ENCODE measurements around the gene WDR31.
A peak's percentile ranks its signal among the peaks of the same experiment; 100 is the strongest.

The WDR31 gene

DNA sequence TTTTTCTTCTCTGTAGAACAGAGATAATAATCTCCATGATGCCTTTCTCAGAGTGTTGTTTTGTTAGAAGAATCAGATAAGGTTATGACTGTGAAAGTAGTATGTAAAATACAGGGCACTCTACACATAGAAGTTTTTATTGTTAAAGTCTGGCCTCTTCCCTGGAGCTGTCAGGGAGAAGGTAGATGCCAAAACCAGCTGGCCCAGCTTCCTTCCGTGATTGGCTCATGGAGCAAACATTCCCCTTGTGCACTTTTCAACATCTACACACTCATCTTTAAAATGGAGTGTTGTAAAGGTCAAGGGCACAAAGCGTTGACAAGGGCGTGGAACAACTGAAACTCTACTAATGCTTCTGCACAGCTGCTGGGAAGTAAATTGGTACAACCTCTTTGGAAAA is 29.5 kb downstream of the WDR31 start:
- in situ Hi-C loops (cut with MboI; ENCODE audit: low pct_unique_long_range_greater_than_20kb, low sequenced_read_pairs, unreplicated experiment): loop anchor here (25.0 kb wide), 1 partner anchor 352 kb away; no protein-coding TSS in a partner anchor
- TF ChIP-seq CTCF (IDR thresholded peaks at IDR 0.05; ENCODE audit: extremely low read depth, insufficient read depth, missing control alignments): no peak
- DNase-seq (ENCODE audit: low spot score): no peak

DNA sequence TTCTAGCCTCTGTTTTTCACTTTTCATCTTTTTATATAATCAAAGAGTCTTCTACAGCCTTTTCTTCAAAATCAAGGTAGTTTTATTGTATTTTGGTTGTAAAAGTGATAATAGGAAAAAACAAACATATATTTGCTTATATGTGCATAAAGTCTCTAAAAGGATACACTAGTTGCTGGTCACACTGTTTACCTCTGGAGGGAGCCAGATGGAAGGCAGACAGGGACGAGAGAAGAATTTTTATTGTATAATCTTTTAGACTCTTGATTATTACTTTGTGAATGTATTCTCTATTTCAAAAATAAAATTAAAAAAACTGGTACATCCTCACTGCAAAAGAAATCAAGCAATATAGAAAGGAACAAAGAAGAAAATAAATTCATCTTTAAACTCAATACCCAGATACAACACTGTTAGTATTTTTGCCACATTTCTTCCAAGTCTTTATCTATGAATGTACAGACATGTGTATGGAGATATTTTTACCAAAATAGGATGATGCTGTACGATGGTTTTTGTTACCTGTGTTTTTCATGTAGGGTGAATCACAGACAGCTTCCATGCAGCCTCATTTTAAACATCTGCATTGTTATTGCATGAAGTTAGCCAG is 30.8 kb downstream of the WDR31 start:
- peak; percentile 60 for DNase-seq (ENCODE audit: low spot score)
- in situ Hi-C loops (cut with MboI; ENCODE audit: low pct_unique_long_range_greater_than_20kb, low sequenced_read_pairs, unreplicated experiment): loop anchor here (25.0 kb wide), 1 partner anchor 353 kb away; no protein-coding TSS in a partner anchor
- TF ChIP-seq CTCF (IDR thresholded peaks at IDR 0.05; ENCODE audit: extremely low read depth, insufficient read depth, missing control alignments): peak; percentile 73

DNA sequence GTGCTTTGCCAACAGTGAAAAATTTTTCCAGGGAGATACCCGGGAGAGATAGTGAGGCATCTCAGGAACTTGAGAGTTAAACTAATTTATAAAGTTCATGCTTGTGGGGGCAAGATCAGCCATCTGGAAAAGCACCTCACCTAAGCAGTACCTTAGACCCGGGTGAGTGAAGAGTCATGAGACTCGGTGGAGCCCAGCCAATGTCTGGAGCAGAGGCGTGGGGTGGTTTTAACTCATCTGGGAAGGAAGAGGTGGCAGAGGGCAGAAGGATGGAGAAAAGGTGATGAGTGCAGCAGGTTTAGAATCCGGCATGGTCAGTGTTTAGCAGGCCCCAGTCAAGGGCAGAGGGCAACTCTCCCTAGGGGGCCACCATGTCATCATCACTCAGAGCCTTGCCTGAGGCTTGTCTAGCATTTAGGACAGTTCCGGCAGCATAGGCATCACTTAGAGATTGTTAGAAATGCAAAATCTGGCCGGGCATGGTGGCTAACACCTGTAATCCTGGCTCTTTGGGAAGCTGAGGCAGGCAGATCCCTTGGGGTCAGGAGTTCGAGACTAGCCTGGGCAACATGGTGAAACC is 32.6 kb downstream of the WDR31 start:
- no peak for DNase-seq (ENCODE audit: low spot score)
- TF ChIP-seq CTCF (IDR thresholded peaks at IDR 0.05; ENCODE audit: extremely low read depth, insufficient read depth, missing control alignments): no peak
- in situ Hi-C loops (cut with MboI; ENCODE audit: low pct_unique_long_range_greater_than_20kb, low sequenced_read_pairs, unreplicated experiment): loop anchor here (25.0 kb wide), 1 partner anchor 355 kb away; no protein-coding TSS in a partner anchor

GRCh38 chr9:113306566-113306965 is 33.5 kb downstream of the WDR31 start:
- no peak for DNase-seq (ENCODE audit: low spot score)
- in situ Hi-C loops (cut with MboI; ENCODE audit: low pct_unique_long_range_greater_than_20kb, low sequenced_read_pairs, unreplicated experiment): loop anchor here (25.0 kb wide), 1 partner anchor 356 kb away; no protein-coding TSS in a partner anchor
- TF ChIP-seq CTCF (IDR thresholded peaks at IDR 0.05; ENCODE audit: extremely low read depth, insufficient read depth, missing control alignments): no peak

GRCh38 chr9:113302792-113303418 is 37.2 kb downstream of the WDR31 start, which contains the start of gene RNF183:
Gene RNF183, minus strand, starts transcription at chr9:113303376. Its CDS starts 5,192 bp downstream, at chr9:113298184.
- no peak for TF ChIP-seq CTCF (IDR thresholded peaks at IDR 0.05; ENCODE audit: extremely low read depth, insufficient read depth, missing control alignments)
- no peak for DNase-seq (ENCODE audit: low spot score)
- in situ Hi-C loops (cut with MboI; ENCODE audit: low pct_unique_long_range_greater_than_20kb, low sequenced_read_pairs, unreplicated experiment): loop anchor here (25.0 kb wide), 1 partner anchor 359 kb away; no protein-coding TSS in a partner anchor

- no peak for TF ChIP-seq CTCF (IDR thresholded peaks at IDR 0.05; ENCODE audit: extremely low read depth, insufficient read depth, missing control alignments)
- in situ Hi-C loops (cut with MboI; ENCODE audit: low pct_unique_long_range_greater_than_20kb, low sequenced_read_pairs, unreplicated experiment): loop anchor here (25.0 kb wide), 1 partner anchor 361 kb away; no protein-coding TSS in a partner anchor
- DNase-seq (ENCODE audit: low spot score): no peak
Measured at GRCh38 chr9:113301548-113301947, 38.5 kb downstream of the WDR31 start.

Data from GM13977 (cell line).